Upper lobe of left lung (tissue), 6 donors: ENCODE data around the gene HSP90B1. TPM values are rescaled to one million over a fixed set of nuclear protein-coding genes. Genes with fewer than 3 reads are reported as not detected.

Experiments
- ATAC-seq, 2 donors: fragments of 200-7000 bp; cut with Tn5 transposase; one replicate each; pipeline ENCODE4 v1.9.1; 2022; ENCODE audit warnings: mild to moderate bottlenecking in 2 of 2, moderate library complexity in 2 of 2; ENCODE audit not compliant: low FRiP score in 2 of 2
- DNase-seq, 2 donors: peaks; one replicate each; pipeline ENCODE4 v3.0.0-alpha.2; 2019 to 2020
- H3K27ac ChIP-seq, 4 donors: fragments of 200-600 bp; sonication (generic); one replicate each; pipeline ENCODE4 v1.5.1; 2016 to 2019
- H3K27me3 ChIP-seq, 4 donors: fragments of 200-600 bp; sonication (generic); one replicate each; pipeline ENCODE4 v1.5.1; 2017 to 2019
- H3K36me3 ChIP-seq, 4 donors: fragments of 200-600 bp; sonication (generic); one replicate each; pipeline ENCODE4 v1.5.1; 2016 to 2019
- H3K4me1 ChIP-seq, 4 donors: fragments of 200-600 bp; sonication (generic); one replicate each; pipeline ENCODE4 v1.5.1; 2018 to 2019
- H3K4me3 ChIP-seq, 4 donors: fragments of 200-600 bp; sonication (generic); one replicate each; pipeline ENCODE4 v1.5.1; 2017 to 2019; ENCODE audit warnings: mild to moderate bottlenecking in 2 of 4, moderate library complexity in 1 of 4
- H3K9me3 ChIP-seq, 4 donors: fragments of 200-600 bp; sonication (generic); one replicate each; pipeline ENCODE4 v1.5.1; 2018 to 2019
- CTCF ChIP-seq, 6 experiments: fragments of 450-650 bp in 4 of 6; fragments of 200-600 bp in 2 of 6; sonication (generic) in 2 of 6; IDR thresholded peaks; one replicate each; pipeline ENCODE4 v1.5.1; 2016 to 2019; ENCODE audit warnings: antibody characterized with exemption in 6 of 6
- EP300 ChIP-seq, 4 donors: sonication (generic); formaldehyde crosslinking; IDR thresholded peaks; one replicate each; pipeline ENCODE4 v1.5.1; 2017; ENCODE audit warnings: antibody characterized with exemption in 4 of 4, control low read depth in 2 of 4
- POLR2A ChIP-seq, 4 donors: fragments of 450-650 bp; IDR thresholded peaks; one replicate each; pipeline ENCODE4 v1.5.1; 2016 to 2017; ENCODE audit warnings: antibody characterized with exemption in 4 of 4, mild to moderate bottlenecking in 2 of 4
- POLR2AphosphoS5 ChIP-seq, 2 donors: sonication (generic); formaldehyde crosslinking; IDR thresholded peaks; one replicate each; pipeline ENCODE4 v1.5.1; 2017; ENCODE audit warnings: antibody characterized with exemption in 2 of 2
- WGBS, 2 donors: methylation state at CpG; one replicate each; pipeline ENCODE4 v1.1.5; 2017 to 2018; 5-methylcytosine and 5-hydroxymethylcytosine counted together
- total RNA-seq, 6 donors: library from RNA; depleted of rRNA in 4 of 6; stranded (reverse); fragments of >200 nt in 4 of 6; gene quantifications; one replicate each; pipeline versions ENCODE4 v1.1.0 to v1.2.1, GENCODE V29; 2016 to 2021
- donor health status: DM: no; HTN: no; CAD: no; lungs with moderate emphysema.
- donor health status: DM: no; HTN: yes; CAD: no; lungs with severe emphysema.

The HSP90B1 gene
- total RNA-seq, 6 donors from 2014 or later, result 164 to 743 (median 287) TPM

GRCh38 chr12:103948746-103949406 is 18.7 kb downstream of the HSP90B1 start:
- TF ChIP-seq CTCF (IDR thresholded peaks at IDR 0.05), result no peak
- Histone ChIP-seq H3K4me1 (no peaks in the 10 kb centered on the region), H3K4me3 (no peak overlapping the region), H3K27me3 (no peaks in the 10 kb centered on the region), H3K9me3 (no peaks in the 10 kb centered on the region), H3K36me3 (peaks cover 60 to 100% (median 84%) of the 10 kb centered on the region in 4 donors), H3K27ac (no peak overlapping the region)
- ATAC-seq (no peak), DNase-seq (no peak)
- WGBS, 2 donors, result 83 to 88% methylated on average over 13 of the region's 13 CpGs

GRCh38 chr12:103952497-103952896 is 22.3 kb downstream of the HSP90B1 start:
- peaks cover 24 to 72% (median 49%) of the 10 kb centered on the region in 4 donors for H3K36me3 ChIP-seq
- H3K9me3 ChIP-seq, result no peaks in the 10 kb centered on the region
- H3K4me3 ChIP-seq, result no peak overlapping the region
- H3K27me3 ChIP-seq, result no peaks in the 10 kb centered on the region
- DNase-seq (no peak), ATAC-seq (no peak)
- TF ChIP-seq EP300 (IDR thresholded peaks at IDR 0.05) (no peak), CTCF (IDR thresholded peaks at IDR 0.05) (no peak)
- 84 to 89% methylated on average over 1 of the region's 1 CpG for WGBS, 2 donors
- peaks cover 16 to 19% (median 17%) of the 10 kb centered on the region in 4 donors for H3K4me1 ChIP-seq
- no peak overlapping the region for H3K27ac ChIP-seq

- H3K4me1 ChIP-seq, result peaks cover 16 to 25% (median 19%) of the 10 kb centered on the region in 4 donors
- H3K9me3 ChIP-seq, result no peaks in the 10 kb centered on the region
- WGBS, 2 donors, result 28 to 31% methylated on average over 7 of the region's 7 CpGs
- ATAC-seq, result peak in 1 of 2 donors; percentile 1
- peak overlapping the region; percentile 76 to 96 (median 86) for H3K4me3 ChIP-seq
- H3K27ac ChIP-seq, result peak overlapping the region; percentile 86 to 89 (median 88)
- DNase-seq, result no peak
- H3K27me3 ChIP-seq, result no peaks in the 10 kb centered on the region
- TF ChIP-seq POLR2A (IDR thresholded peaks at IDR 0.05), result no peak
- no peak for TF ChIP-seq EP300 (IDR thresholded peaks at IDR 0.05)
- TF ChIP-seq CTCF (IDR thresholded peaks at IDR 0.05), result no peak
- TF ChIP-seq POLR2AphosphoS5 (IDR thresholded peaks at IDR 0.05), result no peak
- peaks cover 3 to 37% (median 17%) of the 10 kb centered on the region in 4 donors for H3K36me3 ChIP-seq
These were observed 25.8 kb downstream of the HSP90B1 start for GRCh38 chr12:103955811-103956508.

GRCh38 chr12:103956509-103957027 is 26.4 kb downstream of the HSP90B1 start:
- Histone ChIP-seq H3K4me1 (peaks cover 16 to 25% (median 19%) of the 10 kb centered on the region in 4 donors), H3K9me3 (no peaks in the 10 kb centered on the region), H3K36me3 (peaks cover 0 to 31% (median 14%) of the 10 kb centered on the region in 4 donors), H3K27me3 (no peaks in the 10 kb centered on the region), H3K4me3 (peak overlapping the region; percentile 76 to 96 (median 86)), H3K27ac (peak overlapping the region; percentile 86 to 89 (median 88))
- peak; percentile 63 to 64 for ATAC-seq
- TF ChIP-seq CTCF (IDR thresholded peaks at IDR 0.05), result no peak
- TF ChIP-seq EP300 (IDR thresholded peaks at IDR 0.05), result no peak
- no peak for TF ChIP-seq POLR2AphosphoS5 (IDR thresholded peaks at IDR 0.05)
- no peak for TF ChIP-seq POLR2A (IDR thresholded peaks at IDR 0.05)
- DNase-seq, result peak; percentile 38 to 86
- 0% methylated on average over 10 to 30 of the region's 31 CpGs for WGBS, 2 donors
